HG02571 (cell line): ENCODE results near the gene LIN7B.
"Not testable (repeated sequence)": the region's sequence is repeated elsewhere in the genome, so short reads cannot be mapped to it uniquely, and the experiment has no call there.

Experiments used
- ATAC-seq: cut with Tn5 transposase; IDR thresholded peaks from one replicate; pipeline ENCODE4 v1.9.1; 2021; ENCODE audit warnings: mild to moderate bottlenecking, moderate library complexity; ENCODE audit not compliant: unreplicated experiment

LIN7B gene

GRCh38 chr19:49141352-49141751, 27.2 kb downstream of the LIN7B start:
- no peak for ATAC-seq

- ATAC-seq: peak; percentile 56
Measured at GRCh38 chr19:49142866-49143335, 28.7 kb downstream of the LIN7B start.

- ATAC-seq: no peak
Measured at GRCh38 chr19:49145573-49146407, 31.6 kb downstream of the LIN7B start.

- ATAC-seq: not testable (repeated sequence)
Measured at GRCh38 chr19:49146408-49146770, 32.2 kb downstream of the LIN7B start.

GRCh38 chr19:49148044-49148682, 34.0 kb downstream of the LIN7B start:
- no peak for ATAC-seq

GRCh38 chr19:49148784-49149651, 34.8 kb downstream of the LIN7B start:
- ATAC-seq: no peak

GRCh38 chr19:49149652-49150105, 35.5 kb downstream of the LIN7B start:
- no peak for ATAC-seq

- no peak for ATAC-seq
Measured at GRCh38 chr19:49150106-49150943, 36.2 kb downstream of the LIN7B start.

- no peak for ATAC-seq
Measured at GRCh38 chr19:49150944-49151243, 36.7 kb downstream of the LIN7B start.

GRCh38 chr19:49151267-49152118, 37.3 kb downstream of the LIN7B start:
- ATAC-seq: no peak

GRCh38 chr19:49152119-49152550, 38.0 kb downstream of the LIN7B start:
- ATAC-seq: no peak

GRCh38 chr19:49153167-49153809, 39.1 kb downstream of the LIN7B start:
- no peak for ATAC-seq

- no peak for ATAC-seq
Measured at GRCh38 chr19:49154279-49154678, 40.1 kb downstream of the LIN7B start.

GRCh38 chr19:49155005-49155819, 41.0 kb downstream of the LIN7B start, which contains the start of gene HRC:
Gene HRC, minus strand, starts transcription at chr19:49155396. Its CDS starts 159 bp downstream, at chr19:49155237.
- ATAC-seq: no peak

GRCh38 chr19:49155820-49156346, 41.7 kb downstream of the LIN7B start:
- ATAC-seq: no peak

GRCh38 chr19:49157445-49158224, 43.5 kb downstream of the LIN7B start, which contains the start of gene TRPM4:
Gene TRPM4, plus strand, starts transcription at chr19:49157792. Its CDS starts 75 bp downstream, at chr19:49157867.
- no peak for ATAC-seq
